Measurements from ENCODE around the gene DIAPH1.

DIAPH1 gene

GRCh38 chr5:141484310-141484640, 134.5 kb downstream of the DIAPH1 start:
- DNase-seq (ENCODE audit: low read depth in 2 of 2), result no peak

DNA sequence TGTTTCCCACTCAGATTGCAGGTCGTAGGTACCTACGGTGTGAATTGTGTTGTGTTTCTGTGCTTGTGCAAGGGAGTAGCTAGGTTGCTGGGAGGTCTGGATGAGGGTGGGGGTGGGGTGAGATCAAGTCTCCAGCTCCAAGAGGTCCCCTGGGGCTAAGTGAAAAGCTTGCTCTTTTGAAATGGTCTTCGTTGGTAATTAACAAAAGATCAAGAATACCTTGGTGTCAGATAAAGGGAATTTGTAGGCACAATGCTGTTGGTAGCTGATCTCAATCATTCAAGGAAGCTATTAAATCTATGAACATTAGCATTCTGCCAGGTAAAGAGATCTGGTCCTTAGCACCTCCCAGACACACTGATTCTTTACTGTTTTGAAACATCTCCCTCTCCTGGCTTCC, 134.9 kb downstream of the DIAPH1 start:
- no peak for DNase-seq (ENCODE audit: low read depth in 2 of 2)

DNA sequence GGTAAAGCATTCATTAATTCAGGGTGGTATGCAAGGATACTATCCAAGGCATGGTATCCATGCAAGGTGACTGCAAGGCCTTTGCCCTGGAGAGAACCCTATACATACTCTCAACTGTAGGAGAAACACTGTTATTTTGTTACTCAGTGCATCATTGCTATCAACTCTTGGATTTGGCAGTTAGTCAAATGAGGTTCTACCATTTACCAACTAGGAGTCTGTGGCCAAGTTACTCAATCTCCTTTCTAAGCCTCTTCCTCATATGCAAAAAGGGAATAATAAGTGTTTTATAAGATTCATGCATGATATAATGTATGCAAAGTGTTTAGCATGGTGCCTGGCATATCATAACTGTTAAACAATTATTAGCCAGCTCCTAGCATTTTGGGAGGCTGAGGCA, 139.0 kb downstream of the DIAPH1 start:
- no peak for DNase-seq (ENCODE audit: low read depth in 2 of 2)

- DNase-seq (ENCODE audit: low read depth in 2 of 2), result no peak
Observed at GRCh38 chr5:141478321-141478945, 140.4 kb downstream of the DIAPH1 start.

GRCh38 chr5:141477815-141478214, 141.0 kb downstream of the DIAPH1 start:
- DNase-seq (ENCODE audit: low read depth in 2 of 2), result no peak

DNA sequence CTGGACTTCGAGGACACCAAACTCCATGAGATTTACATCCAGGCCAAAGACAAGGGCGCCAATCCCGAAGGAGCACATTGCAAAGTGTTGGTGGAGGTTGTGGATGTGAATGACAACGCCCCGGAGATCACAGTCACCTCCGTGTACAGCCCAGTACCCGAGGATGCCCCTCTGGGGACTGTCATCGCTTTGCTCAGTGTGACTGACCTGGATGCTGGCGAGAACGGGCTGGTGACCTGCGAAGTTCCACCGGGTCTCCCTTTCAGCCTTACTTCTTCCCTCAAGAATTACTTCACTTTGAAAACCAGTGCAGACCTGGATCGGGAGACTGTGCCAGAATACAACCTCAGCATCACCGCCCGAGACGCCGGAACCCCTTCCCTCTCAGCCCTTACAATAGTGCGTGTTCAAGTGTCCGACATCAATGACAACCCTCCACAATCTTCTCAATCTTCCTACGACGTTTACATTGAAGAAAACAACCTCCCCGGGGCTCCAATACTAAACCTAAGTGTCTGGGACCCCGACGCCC, 141.7 kb downstream of the DIAPH1 start:
- no peak for DNase-seq (ENCODE audit: low read depth in 2 of 2)

DNA sequence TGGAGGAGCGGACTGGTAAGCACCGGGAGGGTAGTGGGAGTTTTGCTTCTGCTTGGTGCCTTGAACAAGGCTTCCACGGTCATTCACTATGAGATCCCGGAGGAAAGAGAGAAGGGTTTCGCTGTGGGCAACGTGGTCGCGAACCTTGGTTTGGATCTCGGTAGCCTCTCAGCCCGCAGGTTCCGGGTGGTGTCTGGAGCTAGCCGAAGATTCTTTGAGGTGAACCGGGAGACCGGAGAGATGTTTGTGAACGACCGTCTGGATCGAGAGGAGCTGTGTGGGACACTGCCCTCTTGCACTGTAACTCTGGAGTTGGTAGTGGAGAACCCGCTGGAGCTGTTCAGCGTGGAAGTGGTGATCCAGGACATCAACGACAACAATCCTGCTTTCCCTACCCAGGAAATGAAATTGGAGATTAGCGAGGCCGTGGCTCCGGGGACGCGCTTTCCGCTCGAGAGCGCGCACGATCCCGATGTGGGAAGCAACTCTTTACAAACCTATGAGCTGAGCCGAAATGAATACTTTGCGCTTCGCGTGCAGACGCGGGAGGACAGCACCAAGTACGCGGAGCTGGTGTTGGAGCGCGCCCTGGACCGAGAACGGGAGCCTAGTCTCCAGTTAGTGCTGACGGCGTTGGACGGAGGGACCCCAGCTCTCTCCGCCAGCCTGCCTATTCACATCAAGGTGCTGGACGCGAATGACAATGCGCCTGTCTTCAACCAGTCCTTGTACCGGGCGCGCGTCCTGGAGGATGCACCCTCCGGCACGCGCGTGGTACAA, 142.5 kb downstream of the DIAPH1 start:
- DNase-seq (ENCODE audit: low read depth in 2 of 2), result no peak

DNA sequence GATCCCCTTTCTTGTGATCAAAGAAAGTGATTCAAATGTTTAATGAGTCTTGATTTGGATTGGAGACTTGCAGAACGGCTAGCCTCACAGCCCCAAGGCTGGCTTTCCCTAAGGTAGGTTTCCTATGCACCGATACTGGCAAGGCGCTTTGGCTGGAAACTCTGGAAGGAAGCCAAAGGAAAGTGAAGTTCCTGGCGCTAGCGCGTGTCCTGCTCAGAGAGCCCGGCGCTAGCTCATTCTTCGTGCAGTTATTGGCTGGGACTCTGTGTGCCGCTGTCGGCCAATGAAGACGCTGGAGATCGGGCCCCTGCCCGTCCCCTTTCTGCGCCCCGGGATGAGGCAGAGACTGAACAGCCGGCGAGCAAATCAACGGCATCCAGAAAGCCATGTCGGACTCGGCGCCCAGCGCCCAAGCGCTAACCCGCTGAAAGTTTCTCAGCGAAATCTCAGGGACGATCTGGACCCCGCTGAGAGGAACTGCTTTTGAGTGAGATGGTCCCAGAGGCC, 143.1 kb downstream of the DIAPH1 start, which contains the start of gene PCDHGC3:
PCDHGC3 (plus strand) TSS at position 342 of the 507 bp plus-strand sequence; CDS start at position 493, 151 bp downstream.
- no peak for DNase-seq (ENCODE audit: low read depth in 2 of 2)

DNA sequence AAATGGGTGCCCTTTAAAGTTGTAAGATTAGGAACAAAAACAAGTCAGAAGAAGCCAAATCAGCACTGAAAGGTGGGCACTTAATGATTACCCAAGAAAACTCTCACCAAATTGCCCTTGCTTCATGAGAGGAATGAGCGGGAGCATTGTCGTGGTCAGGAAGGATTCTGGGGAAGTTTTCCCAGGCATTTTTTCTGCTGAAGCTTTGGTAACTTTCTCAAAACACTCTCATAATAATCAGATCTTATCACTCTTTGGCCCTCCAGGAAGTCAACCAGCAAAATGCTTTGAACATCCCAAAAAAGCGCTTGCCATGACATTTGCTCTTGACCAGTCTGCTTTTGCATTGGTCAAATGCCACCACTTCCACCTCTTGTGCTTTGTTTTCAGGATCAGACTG, 153.4 kb downstream of the DIAPH1 start:
- no peak for DNase-seq (ENCODE audit: low read depth in 2 of 2)
